GM12801 (cell line): ENCODE data around the gene C5orf58.

Experiments
- CTCF ChIP-seq: IDR thresholded peaks from one replicate; pipeline ENCODE4 v1.5.1; 2011; ENCODE audit warnings: control low read depth; ENCODE audit not compliant: insufficient read length; ENCODE audit errors: extremely low read depth

C5orf58 gene

GRCh38 chr5:170195961-170196360 lies 36.8 kb upstream of the C5orf58 start:
- TF ChIP-seq CTCF: no peak

- no peak for TF ChIP-seq CTCF
Observed at GRCh38 chr5:170200876-170201275, 31.9 kb upstream of the C5orf58 start.

- TF ChIP-seq CTCF: no peak
Observed at GRCh38 chr5:170201311-170201710, 31.5 kb upstream of the C5orf58 start.

- TF ChIP-seq CTCF: no peak
Observed at GRCh38 chr5:170202117-170202516, 30.7 kb upstream of the C5orf58 start.

- no peak for TF ChIP-seq CTCF
Observed at GRCh38 chr5:170204202-170204601, 28.6 kb upstream of the C5orf58 start.

GRCh38 chr5:170206216-170206615 lies 26.6 kb upstream of the C5orf58 start:
- TF ChIP-seq CTCF: no peak

- no peak for TF ChIP-seq CTCF
Observed at GRCh38 chr5:170206958-170207357, 25.8 kb upstream of the C5orf58 start.
